H1 (cell line): ENCODE data around the gene POLR1H. TPM values are rescaled to one million over a fixed set of nuclear protein-coding genes. Genes with fewer than 3 reads are reported as not detected.

ENCODE experiments used
- CTCF ChIA-PET: fragments of 300-600 bp; sonication (Branson Sonifier 250); formaldehyde crosslinking; loops from one replicate; lab custom pipeline; 2021; ENCODE audit not compliant: partially characterized antibody; lab: Charles Lee
- POLR2A ChIA-PET: fragments of 300-600 bp; sonication (Branson Sonifier 250); formaldehyde crosslinking; loops from one replicate; lab custom pipeline; 2021; ENCODE audit warnings: inconsistent platforms; ENCODE audit not compliant: partially characterized antibody; lab: Charles Lee
- DNase-seq, 2 experiments: peaks; one replicate each; pipeline versions ENCODE4 v3.0.0 to v3.0.0-alpha.2; 2010 to 2022; ENCODE audit warnings: low spot score in 2 of 2, low read depth in 1 of 2, mixed read lengths in 1 of 2
- FAIRE-seq: peaks from 2 replicates; lab custom pipeline; 2011; peaks lifted over from hg19 to GRCh38; lab: Jason Lieb, UNC
- H2AFZ ChIP-seq: 2 replicates; pipeline ENCODE4 v1.8.1; 2012; ENCODE audit warnings: low read length, inconsistent platforms
- H2AK5ac ChIP-seq: 2 replicates; pipeline ENCODE4 v1.6.1; 2013; ENCODE audit warnings: low read depth, low read length
- H2BK120ac ChIP-seq: replicated peaks from 2 replicates; pipeline ENCODE3; 2013; ENCODE audit warnings: low read depth, low read length, inconsistent platforms
- H2BK12ac ChIP-seq: 2 replicates; pipeline ENCODE4 v1.6.1; 2013; ENCODE audit warnings: low read depth, low read length
- H2BK15ac ChIP-seq: 2 replicates; pipeline ENCODE4 v1.6.1; 2013; ENCODE audit warnings: low read length
- H2BK20ac ChIP-seq: 2 replicates; pipeline ENCODE4 v1.6.1; 2013; ENCODE audit warnings: low read length
- H2BK5ac ChIP-seq: 2 replicates; pipeline ENCODE4 v1.6.1; 2013; ENCODE audit warnings: low read depth, low read length
- H3K14ac ChIP-seq: 2 replicates; pipeline ENCODE4 v1.6.1; 2013; ENCODE audit warnings: inconsistent platforms; ENCODE audit not compliant: insufficient read length
- H3K18ac ChIP-seq: 2 replicates; pipeline ENCODE4 v1.6.1; 2013; ENCODE audit warnings: low read length; ENCODE audit errors: extremely low read depth
- H3K23ac ChIP-seq: 2 replicates; pipeline ENCODE4 v1.6.1; 2013; ENCODE audit warnings: inconsistent platforms; ENCODE audit not compliant: insufficient read length
- H3K23me2 ChIP-seq: 2 replicates; pipeline ENCODE4 v1.6.1; 2013; ENCODE audit warnings: low read depth, low read length
- H3K27ac ChIP-seq: 2 replicates; pipeline ENCODE4 v1.6.1; 2011; ENCODE audit warnings: low read depth, low read length, inconsistent platforms
- H3K27me3 ChIP-seq, 4 experiments: replicated peaks in 1 of 4; 1 replicate in 1 of 4; 2 replicates in 3 of 4; pipeline versions ENCODE4 v1.6.1 to v1.8.1; 2011 to 2013; ENCODE audit warnings: low read length in 3 of 4, mild to moderate bottlenecking in 3 of 4, inconsistent platforms in 2 of 4, mixed read lengths in 2 of 4, moderate library complexity in 1 of 4; ENCODE audit not compliant: control insufficient read depth in 3 of 4, insufficient read depth in 3 of 4; ENCODE audit errors: extremely low read depth in 1 of 4
- H3K36me3 ChIP-seq, 4 experiments: 2 replicates each; pipeline versions ENCODE4 v1.6.1 to v1.8.1; 2011 to 2013; ENCODE audit warnings: mild to moderate bottlenecking in 4 of 4, low read length in 3 of 4, moderate library complexity in 2 of 4, control low read depth in 1 of 4, inconsistent platforms in 1 of 4; ENCODE audit not compliant: insufficient read depth in 4 of 4, control insufficient read depth in 2 of 4
- H3K4ac ChIP-seq: replicated peaks from 2 replicates; pipeline ENCODE3; 2013; ENCODE audit warnings: low read length, low read depth, mixed read lengths, inconsistent platforms; ENCODE audit not compliant: insufficient read length
- H3K4me1 ChIP-seq, 4 experiments: replicated peaks in 1 of 4; 1 replicate in 1 of 4; 2 replicates in 3 of 4; pipeline versions ENCODE4 v1.6.1 to v1.8.1; 2011 to 2013; ENCODE audit warnings: low read length in 3 of 4, inconsistent platforms in 2 of 4, mixed read lengths in 1 of 4; ENCODE audit not compliant: insufficient read depth in 4 of 4, control insufficient read depth in 3 of 4
- H3K4me2 ChIP-seq, 2 experiments: 2 replicates each; pipeline versions ENCODE4 v1.6.1 to v1.8.1; 2011 to 2013; ENCODE audit warnings: low read depth in 2 of 2, low read length in 2 of 2, control low read depth in 1 of 2, inconsistent platforms in 1 of 2, mild to moderate bottlenecking in 1 of 2; ENCODE audit not compliant: insufficient read depth in 1 of 2
- H3K4me3 ChIP-seq, 4 experiments: fragments of 200-600, 300-600 bp in 1 of 4; sonication (generic), shearing (Covaris generic), sonication (Bioruptor Twin) in 1 of 4; 2 replicates each; pipeline versions ENCODE4 v1.5.1 to v1.8.1; 2011 to 2016; ENCODE audit warnings: low read length in 4 of 4, low read depth in 3 of 4, control low read depth in 2 of 4, inconsistent platforms in 2 of 4, mild to moderate bottlenecking in 2 of 4, mixed read lengths in 1 of 4, moderate library complexity in 1 of 4; ENCODE audit not compliant: insufficient read depth in 2 of 4; ENCODE audit errors: extremely low read depth in 1 of 4
- H3K56ac ChIP-seq: replicated peaks from 2 replicates; pipeline ENCODE3; 2013; ENCODE audit warnings: low read depth, mild to moderate bottlenecking, mixed read lengths, low read length, inconsistent platforms; ENCODE audit not compliant: insufficient read length
- H3K79me1 ChIP-seq: 2 replicates; pipeline ENCODE4 v1.6.1; 2013; ENCODE audit warnings: low read depth, low read length, control low read depth
- H3K79me2 ChIP-seq, 2 experiments: 2 replicates each; pipeline versions ENCODE4 v1.6.1 to v1.8.1; 2012 to 2013; ENCODE audit warnings: low read length in 2 of 2, mild to moderate bottlenecking in 2 of 2, inconsistent platforms in 1 of 2; ENCODE audit not compliant: insufficient read depth in 2 of 2, control insufficient read depth in 1 of 2
- H3K9ac ChIP-seq, 4 experiments: replicated peaks in 1 of 4; 1 replicate in 1 of 4; 2 replicates in 3 of 4; pipeline versions ENCODE4 v1.6.1 to v1.8.1; 2011 to 2013; ENCODE audit warnings: low read depth in 3 of 4, low read length in 3 of 4, control low read depth in 2 of 4, mild to moderate bottlenecking in 2 of 4, moderate library complexity in 2 of 4, inconsistent platforms in 1 of 4; ENCODE audit errors: extremely low read depth in 1 of 4
- H3K9me3 ChIP-seq, 2 experiments: 2 replicates each; pipeline versions ENCODE4 v1.6.1 to v1.8.1; 2012 to 2013; ENCODE audit warnings: mild to moderate bottlenecking in 2 of 2, moderate library complexity in 2 of 2, control low read depth in 1 of 2, inconsistent platforms in 1 of 2, low read depth in 1 of 2, low read length in 1 of 2, mixed read lengths in 1 of 2; ENCODE audit not compliant: insufficient read depth in 2 of 2
- H4K20me1 ChIP-seq, 2 experiments: replicated peaks in 1 of 2; 2 replicates each; pipeline versions ENCODE3 to v1.8.1; 2011 to 2013; ENCODE audit warnings: inconsistent platforms in 2 of 2, low read length in 2 of 2, mild to moderate bottlenecking in 1 of 2; ENCODE audit not compliant: insufficient read depth in 2 of 2, control insufficient read depth in 1 of 2
- H4K5ac ChIP-seq: 2 replicates; pipeline ENCODE4 v1.6.1; 2013; ENCODE audit warnings: low read length, low read depth, mixed read lengths, inconsistent platforms; ENCODE audit not compliant: insufficient read length
- H4K8ac ChIP-seq: 2 replicates; pipeline ENCODE4 v1.8.0; 2013; ENCODE audit warnings: mild to moderate bottlenecking, moderate library complexity, low read length, inconsistent platforms; ENCODE audit not compliant: insufficient read depth; ENCODE audit errors: extremely low read depth
- H4K91ac ChIP-seq: replicated peaks from 2 replicates; pipeline ENCODE3; 2013; ENCODE audit warnings: low read length, mixed read lengths, inconsistent platforms; ENCODE audit not compliant: insufficient read length
- ASH2L ChIP-seq: fragments of 200-600, 300-600 bp; sonication (generic); IDR thresholded peaks from one replicate; pipeline ENCODE4 v1.7.1; 2017; ENCODE audit warnings: low read length
- ATF3 ChIP-seq: IDR thresholded peaks from 2 replicates; pipeline ENCODE4 v1.6.1; 2011; ENCODE audit warnings: low read depth, mild to moderate bottlenecking, low read length; ENCODE audit not compliant: insufficient read depth
- CBX5 ChIP-seq: fragments of 300-800, 300-1000 bp; sonication (generic); IDR thresholded peaks from 2 replicates; pipeline ENCODE4 v1.7.1; 2016; ENCODE audit warnings: antibody characterized with exemption, low read length, low read depth
- GTF2F1 ChIP-seq: IDR thresholded peaks from 2 replicates; pipeline ENCODE4 v1.6.1; 2012; ENCODE audit warnings: low read depth, low read length, improper control_type of control experiment, borderline replicate concordance
- KDM1A ChIP-seq: fragments of 200-600, 300-600 bp; sonication (generic); IDR thresholded peaks from 2 replicates; pipeline ENCODE4 v1.7.1; 2016; ENCODE audit warnings: mild to moderate bottlenecking, low read length, borderline replicate concordance
- MAFK ChIP-seq: IDR thresholded peaks from 2 replicates; pipeline ENCODE4 v1.6.1; 2012; ENCODE audit warnings: low read depth, mild to moderate bottlenecking, improper control_type of control experiment, low read length
- RNF2 ChIP-seq: fragments of 200-900, 300-1000 bp; sonication (generic); IDR thresholded peaks from 2 replicates; pipeline ENCODE4 v1.7.1; 2016; ENCODE audit warnings: borderline replicate concordance, low read depth, mild to moderate bottlenecking, antibody characterized with exemption, low read length; ENCODE audit not compliant: poor library complexity, severe bottlenecking; ENCODE audit errors: missing control alignments
- SAP30 ChIP-seq: fragments of 300-600 bp; sonication (generic); IDR thresholded peaks from 2 replicates; pipeline ENCODE4 v1.7.1; 2012; ENCODE audit warnings: low read length, moderate library complexity, mild to moderate bottlenecking, inconsistent platforms; ENCODE audit not compliant: insufficient read depth, insufficient replicate concordance
- SIN3A ChIP-seq, 2 experiments: IDR thresholded peaks in 1 of 2; conservative IDR thresholded peaks in 1 of 2; 2 replicates each; pipeline ENCODE4 v1.6.1; 2011 to 2012; ENCODE audit warnings: low read length in 2 of 2, improper control_type of control experiment in 1 of 2, low read depth in 1 of 2, mild to moderate bottlenecking in 1 of 2
- SP1 ChIP-seq: IDR thresholded peaks from 2 replicates; pipeline ENCODE4 v1.6.1; 2011; ENCODE audit warnings: low read depth, low read length
- USF2 ChIP-seq: IDR thresholded peaks from 2 replicates; pipeline ENCODE4 v1.6.1; 2011; ENCODE audit warnings: low read length, improper control_type of control experiment
- ZNF274 ChIP-seq: IDR thresholded peaks from 2 replicates; pipeline ENCODE4 v1.7.0; 2012; ENCODE audit warnings: low read length, borderline replicate concordance; ENCODE audit errors: extremely low read depth
- WGBS, 2 experiments: shearing (Covaris generic) in 1 of 2; methylation state at CpG; one replicate each; pipeline versions ENCODE4 v1.1.6 to v1.1.7; 2013 to 2015; ENCODE audit warnings: low lambda C conversion rate in 2 of 2, mixed read lengths in 2 of 2, inconsistent platforms in 1 of 2, low coverage in 1 of 2, missing lambda C conversion rate in 1 of 2; ENCODE audit not compliant: insufficient replicate concordance in 2 of 2, insufficient coverage in 1 of 2, insufficient read length in 1 of 2; ENCODE audit errors: extremely low coverage in 1 of 2, missing lambda C conversion rate in 1 of 2; 5-methylcytosine and 5-hydroxymethylcytosine counted together
- polyA plus RNA-seq, 7 experiments: library from polyadenylated mRNA; depleted of rRNA in 3 of 7; stranded (reverse) in 5 of 7; unstranded in 2 of 7; fragments of >200 nt in 5 of 7; fragments of 200-250 nt in 2 of 7; gene quantifications; 1 replicate in 5 of 7; 2 replicates in 1 of 7; 4 replicates in 1 of 7; pipeline versions ENCODE4 v1.2.1 to v1.2.3, GENCODE V29; 2011 to 2013; ENCODE audit warnings: missing spikeins in 2 of 7, mixed read lengths in 2 of 7
- total RNA-seq: library from RNA; stranded (reverse); fragmentation: NEBNext Ultra II Directional; extraction: Animal tissue kit (Norgen Biotek cat#: 25700); gene quantifications from 2 replicates; pipeline ENCODE4 v1.2.1, GENCODE V29; 2021

The POLR1H gene
- total and polyA plus RNA-seq, 2 of the 8 experiments (the other 6 are each of a cell fraction or from before 2014, with no cell fraction given): 31.5 to 82.2 TPM

- H4K5ac ChIP-seq: no peak overlapping the region
- POLR2A ChIA-PET: no interaction called here
- no peak overlapping the region for H2AK5ac ChIP-seq
- no peak for TF ChIP-seq ASH2L
- no peak for TF ChIP-seq ATF3
- no peak for TF ChIP-seq SAP30
- TF ChIP-seq GTF2F1: no peak
- no peak for TF ChIP-seq SP1
- TF ChIP-seq SIN3A (conservative IDR thresholded peaks at IDR 0.05 in 1 of 2, IDR thresholded peaks at IDR 0.05 in 1 of 2; ENCODE audit: low read depth in 1 of 2, low read length in 2 of 2): no peak
- no peak for TF ChIP-seq CBX5
- TF ChIP-seq MAFK: no peak
- TF ChIP-seq KDM1A: no peak
- no peak for TF ChIP-seq RNF2
- TF ChIP-seq USF2: no peak
- no peak for TF ChIP-seq ZNF274
Measured at GRCh38 chr6:30042914-30043313, 18.2 kb upstream of the POLR1H start.

More at GRCh38 chr6:30042914-30043313, 18.2 kb upstream of the POLR1H start:
- H3K27ac ChIP-seq: no peak overlapping the region
- H3K4me2 ChIP-seq: no peak overlapping the region
- H3K79me1 ChIP-seq: no peaks in the 10 kb centered on the region
- no peak overlapping the region for H4K8ac ChIP-seq
- H2BK5ac ChIP-seq: no peak overlapping the region
- no peak overlapping the region for H2AFZ ChIP-seq
- H3K18ac ChIP-seq: no peak overlapping the region
- H2BK15ac ChIP-seq: no peak overlapping the region
- no peaks in the 10 kb centered on the region for H3K23me2 ChIP-seq
- FAIRE-seq (no peak), DNase-seq (no peak)
- H3K9me3 ChIP-seq: no peaks in the 10 kb centered on the region
- WGBS, 2 experiments: 58% methylated on average over 1 of the region's 1 CpG; no CpG with 5 or more reads in 1 of the 2 experiments
- no peak overlapping the region for H3K4me3 ChIP-seq
- no peak overlapping the region for H3K4ac ChIP-seq
- no peak overlapping the region for H3K9ac ChIP-seq
- H3K23ac ChIP-seq: no peak overlapping the region
- H3K27me3 ChIP-seq: no peaks in the 10 kb centered on the region
- H2BK20ac ChIP-seq: no peak overlapping the region
- no peaks in the 10 kb centered on the region for H3K36me3 ChIP-seq
- no peak overlapping the region for H3K56ac ChIP-seq
- no peak overlapping the region for H2BK120ac ChIP-seq
- no peaks in the 10 kb centered on the region for H3K79me2 ChIP-seq
- H4K20me1 ChIP-seq: peaks cover 1 to 2% of the 10 kb centered on the region in 2 experiments
- no peaks in the 10 kb centered on the region for H3K4me1 ChIP-seq
- CTCF ChIA-PET: no interaction called here
- no peak overlapping the region for H3K14ac ChIP-seq
- no peak overlapping the region for H2BK12ac ChIP-seq
- H4K91ac ChIP-seq: no peak overlapping the region
